ENCODE results near the gene IL25. TPM values are rescaled to one million over a fixed set of nuclear protein-coding genes. Genes with fewer than 3 reads are reported as not detected.

The IL25 gene
- polyA plus RNA-seq (2013, experiment 1 of 2), result not detected
- polyA plus RNA-seq (2013, experiment 2 of 2), result not detected

DNA sequence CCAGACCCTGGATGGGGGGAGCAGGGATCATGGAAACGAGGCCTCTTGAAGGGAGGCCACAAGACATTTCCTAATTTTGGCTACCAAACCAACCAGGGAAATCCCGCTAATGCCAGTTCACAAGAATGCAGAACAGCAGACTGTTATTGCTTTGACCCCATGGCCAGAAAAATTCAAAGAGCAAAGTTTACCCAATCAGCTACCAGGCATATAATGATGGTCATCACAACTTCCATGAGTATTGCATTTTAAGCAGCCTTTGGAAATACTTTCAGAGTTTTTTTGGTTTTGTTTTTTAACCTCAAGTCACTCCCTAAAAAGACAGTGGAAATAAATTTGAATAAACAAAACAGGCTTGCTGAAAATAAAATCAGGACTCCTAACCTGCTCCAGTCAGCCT, at the start of gene IL25:
TSS of gene IL25 (plus strand) at position 301 of the 400 bp plus-strand sequence.
- H2AFZ ChIP-seq (ENCODE audit: low read length), result no peak within 1 kb of the TSS
- no peaks in the 10 kb centered on the region for H3K9me3 ChIP-seq (replicated peaks in 1 of 2; ENCODE audit: control insufficient read depth in 2 of 2, insufficient read depth in 1 of 2, low read depth in 1 of 2, low read length in 2 of 2)
- no peak within 1 kb of the TSS for H3K27ac ChIP-seq (replicated peaks; ENCODE audit: low read length)
- peak within 1 kb of the TSS; percentile 26 for H2BK12ac ChIP-seq (ENCODE audit: low read length)
- no peaks in the 10 kb centered on the region for H3K79me1 ChIP-seq (ENCODE audit: low read depth, low read length)
- H3K23ac ChIP-seq (ENCODE audit: low read depth, low read length, poor library complexity), result no peak within 1 kb of the TSS
- peaks cover 0 to 10% of the 10 kb centered on the region in 2 donors for H3K4me1 ChIP-seq (ENCODE audit: control insufficient read depth in 2 of 2, insufficient read depth in 1 of 2, low read depth in 1 of 2, low read length in 2 of 2)
- H3K4me3 ChIP-seq (ENCODE audit: low read length in 2 of 2), result no peak within 1 kb of the TSS
- WGBS, 2 donors (ENCODE audit: extremely low coverage in 2 of 2, insufficient read length in 2 of 2, insufficient replicate concordance in 1 of 2), result no CpG with 5 or more reads among the region's 2 CpGs
- peak within 1 kb of the TSS; percentile 23 for H3K14ac ChIP-seq (ENCODE audit: low read length)
- no peak for DNase-seq (ENCODE audit: low spot score)
- no peak within 1 kb of the TSS for H4K8ac ChIP-seq (ENCODE audit: low read depth, low read length)
- peaks cover 0 to 74% (median 2%) of the 10 kb centered on the region in 3 experiments for H3K27me3 ChIP-seq (ENCODE audit: control insufficient read depth in 3 of 3, insufficient read depth in 3 of 3, low read depth in 1 of 3, low read length in 3 of 3)
- H3K36me3 ChIP-seq (replicated peaks in 1 of 2; ENCODE audit: control insufficient read depth in 2 of 2, insufficient read depth in 2 of 2, low read length in 2 of 2), result no peaks in the 10 kb centered on the region
- no peak within 1 kb of the TSS for H2AK5ac ChIP-seq (ENCODE audit: low read depth, low read length)
- peak within 1 kb of the TSS; percentile 36 for H3K9ac ChIP-seq (ENCODE audit: low read depth, low read length, poor library complexity)
- peak within 1 kb of the TSS; percentile 32 for H2BK15ac ChIP-seq (ENCODE audit: low read length)
- no peak within 1 kb of the TSS for H2BK120ac ChIP-seq (ENCODE audit: low read depth, low read length)
- no peak within 1 kb of the TSS for H3K18ac ChIP-seq (ENCODE audit: low read length)
- no peak within 1 kb of the TSS for H4K91ac ChIP-seq (ENCODE audit: low read depth, low read length, poor library complexity)
- H2BK5ac ChIP-seq (ENCODE audit: low read length), result no peak within 1 kb of the TSS
- H3K4ac ChIP-seq (ENCODE audit: low read length), result no peak within 1 kb of the TSS
- H3K4me2 ChIP-seq (ENCODE audit: insufficient read depth, low read length, poor library complexity, severe bottlenecking), result no peak within 1 kb of the TSS

DNA sequence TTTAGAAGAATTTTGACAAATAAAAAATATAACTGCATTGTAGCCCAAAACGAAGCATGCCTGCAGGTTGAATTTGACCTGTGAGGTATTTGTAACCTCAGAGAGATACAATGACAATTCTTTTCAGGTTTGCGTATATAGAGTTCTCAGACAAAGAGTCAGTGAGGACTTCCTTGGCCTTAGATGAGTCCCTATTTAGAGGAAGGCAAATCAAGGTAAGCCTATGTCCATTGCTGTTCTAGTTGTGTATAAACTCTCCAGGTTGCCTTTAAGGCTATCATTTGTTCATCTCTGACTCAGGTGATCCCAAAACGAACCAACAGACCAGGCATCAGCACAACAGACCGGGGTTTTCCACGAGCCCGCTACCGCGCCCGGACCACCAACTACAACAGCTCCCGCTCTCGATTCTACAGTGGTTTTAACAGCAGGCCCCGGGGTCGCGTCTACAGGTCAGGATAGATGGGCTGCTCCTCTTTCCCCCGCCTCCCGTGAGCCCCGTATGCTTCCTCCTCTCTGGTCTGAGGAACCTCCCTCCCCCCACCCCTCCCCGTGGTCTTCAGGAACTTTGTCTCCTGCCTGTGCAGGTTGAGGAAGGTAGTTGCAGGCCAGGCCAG, 48.7 kb upstream of the IL25 start:
- no peaks in the 10 kb centered on the region for H3K9me3 ChIP-seq (replicated peaks in 1 of 2; ENCODE audit: control insufficient read depth in 2 of 2, insufficient read depth in 1 of 2, low read depth in 1 of 2, low read length in 2 of 2)
- no peak overlapping the region for H4K8ac ChIP-seq (ENCODE audit: low read depth, low read length)
- H2BK12ac ChIP-seq (ENCODE audit: low read length), result no peak overlapping the region
- H3K79me1 ChIP-seq (ENCODE audit: low read depth, low read length), result peaks cover 7% of the 10 kb centered on the region
- no peak overlapping the region for H2AFZ ChIP-seq (ENCODE audit: low read length)
- no peak overlapping the region for H3K23ac ChIP-seq (ENCODE audit: low read depth, low read length, poor library complexity)
- no peak for DNase-seq (ENCODE audit: low spot score)
- no peak overlapping the region for H4K91ac ChIP-seq (ENCODE audit: low read depth, low read length, poor library complexity)
- H3K27ac ChIP-seq (replicated peaks; ENCODE audit: low read length), result no peak overlapping the region
- no peak overlapping the region for H3K4me3 ChIP-seq (ENCODE audit: low read length in 2 of 2)
- H3K36me3 ChIP-seq (replicated peaks in 1 of 2; ENCODE audit: control insufficient read depth in 2 of 2, insufficient read depth in 2 of 2, low read length in 2 of 2), result peaks cover 25 to 53% of the 10 kb centered on the region in 2 donors
- H3K4ac ChIP-seq (ENCODE audit: low read length), result no peak overlapping the region
- H3K18ac ChIP-seq (ENCODE audit: low read length), result no peak overlapping the region
- no peak overlapping the region for H3K9ac ChIP-seq (ENCODE audit: low read depth, low read length, poor library complexity)
- H3K14ac ChIP-seq (ENCODE audit: low read length), result no peak overlapping the region
- H2BK15ac ChIP-seq (ENCODE audit: low read length), result no peak overlapping the region
- no peak overlapping the region for H2BK5ac ChIP-seq (ENCODE audit: low read length)
- peaks cover 11 to 14% of the 10 kb centered on the region in 2 donors for H3K4me1 ChIP-seq (ENCODE audit: control insufficient read depth in 2 of 2, insufficient read depth in 1 of 2, low read depth in 1 of 2, low read length in 2 of 2)
- no peak overlapping the region for H2AK5ac ChIP-seq (ENCODE audit: low read depth, low read length)
- no peak overlapping the region for H2BK120ac ChIP-seq (ENCODE audit: low read depth, low read length)
- no peaks in the 10 kb centered on the region for H3K27me3 ChIP-seq (ENCODE audit: control insufficient read depth in 3 of 3, insufficient read depth in 3 of 3, low read depth in 1 of 3, low read length in 3 of 3)
- no peak overlapping the region for H3K4me2 ChIP-seq (ENCODE audit: insufficient read depth, low read length, poor library complexity, severe bottlenecking)
- no CpG with 5 or more reads among the region's 18 CpGs for WGBS, 2 donors (ENCODE audit: extremely low coverage in 2 of 2, insufficient read length in 2 of 2, insufficient replicate concordance in 1 of 2)

DNA sequence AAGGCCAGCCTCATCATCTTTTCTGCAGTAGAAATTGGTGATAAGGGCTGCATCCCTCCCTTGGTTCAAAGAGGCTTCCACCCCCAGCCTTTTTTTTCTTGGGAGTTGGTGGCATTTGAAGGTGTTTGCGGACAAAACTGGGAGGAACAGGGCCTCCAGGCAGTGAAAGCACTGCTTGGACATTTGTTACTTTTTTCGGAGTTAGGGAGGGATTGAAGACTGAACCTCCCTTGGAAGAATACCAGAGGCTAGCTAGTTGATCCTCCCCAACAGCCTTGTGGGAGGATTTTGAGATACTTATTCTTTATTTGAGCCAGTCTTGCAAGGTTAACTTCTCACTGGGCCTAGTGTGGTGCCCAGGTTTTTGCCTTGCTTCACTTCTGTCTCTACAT, 48.2 kb upstream of the IL25 start:
- H3K4me2 ChIP-seq (ENCODE audit: insufficient read depth, low read length, poor library complexity, severe bottlenecking), result no peak overlapping the region
- H3K27me3 ChIP-seq (ENCODE audit: control insufficient read depth in 3 of 3, insufficient read depth in 3 of 3, low read depth in 1 of 3, low read length in 3 of 3), result no peaks in the 10 kb centered on the region
- no peak overlapping the region for H3K4ac ChIP-seq (ENCODE audit: low read length)
- H3K14ac ChIP-seq (ENCODE audit: low read length), result no peak overlapping the region
- no peak overlapping the region for H4K8ac ChIP-seq (ENCODE audit: low read depth, low read length)
- DNase-seq (ENCODE audit: low spot score), result no peak
- no peak overlapping the region for H2BK15ac ChIP-seq (ENCODE audit: low read length)
- H3K36me3 ChIP-seq (replicated peaks in 1 of 2; ENCODE audit: control insufficient read depth in 2 of 2, insufficient read depth in 2 of 2, low read length in 2 of 2), result peaks cover 25 to 49% of the 10 kb centered on the region in 2 donors
- H3K9me3 ChIP-seq (replicated peaks in 1 of 2; ENCODE audit: control insufficient read depth in 2 of 2, insufficient read depth in 1 of 2, low read depth in 1 of 2, low read length in 2 of 2), result no peaks in the 10 kb centered on the region
- peaks cover 7% of the 10 kb centered on the region for H3K79me1 ChIP-seq (ENCODE audit: low read depth, low read length)
- H2AK5ac ChIP-seq (ENCODE audit: low read depth, low read length), result no peak overlapping the region
- no peak overlapping the region for H3K4me3 ChIP-seq (ENCODE audit: low read length in 2 of 2)
- no peak overlapping the region for H2BK5ac ChIP-seq (ENCODE audit: low read length)
- H4K91ac ChIP-seq (ENCODE audit: low read depth, low read length, poor library complexity), result no peak overlapping the region
- no peak overlapping the region for H2BK120ac ChIP-seq (ENCODE audit: low read depth, low read length)
- H2AFZ ChIP-seq (ENCODE audit: low read length), result no peak overlapping the region
- H3K23ac ChIP-seq (ENCODE audit: low read depth, low read length, poor library complexity), result no peak overlapping the region
- no peak overlapping the region for H3K9ac ChIP-seq (ENCODE audit: low read depth, low read length, poor library complexity)
- no peak overlapping the region for H3K18ac ChIP-seq (ENCODE audit: low read length)
- WGBS, 2 donors (ENCODE audit: extremely low coverage in 2 of 2, insufficient read length in 2 of 2, insufficient replicate concordance in 1 of 2), result no CpG with 5 or more reads among the region's 2 CpGs
- no peak overlapping the region for H3K27ac ChIP-seq (replicated peaks; ENCODE audit: low read length)
- H2BK12ac ChIP-seq (ENCODE audit: low read length), result no peak overlapping the region
- H3K4me1 ChIP-seq (ENCODE audit: control insufficient read depth in 2 of 2, insufficient read depth in 1 of 2, low read depth in 1 of 2, low read length in 2 of 2), result peaks cover 11 to 14% of the 10 kb centered on the region in 2 donors

DNA sequence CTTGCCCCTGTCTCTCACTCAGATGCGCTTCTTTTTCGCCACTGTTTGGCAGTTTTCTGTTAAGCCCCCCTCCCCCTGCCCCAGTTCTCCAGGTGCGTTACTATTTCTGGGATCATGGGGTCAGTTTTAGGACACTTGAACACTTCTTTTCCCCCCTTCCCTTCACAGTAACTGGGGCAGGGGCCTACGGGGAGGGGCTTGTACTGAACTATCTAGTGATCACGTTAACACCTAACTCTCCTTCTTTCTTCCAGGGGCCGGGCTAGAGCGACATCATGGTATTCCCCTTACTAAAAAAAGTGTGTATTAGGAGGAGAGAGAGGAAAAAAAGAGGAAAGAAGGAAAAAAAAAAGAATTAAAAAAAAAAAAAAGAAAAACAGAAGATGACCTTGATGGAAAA, 47.6 kb upstream of the IL25 start:
- Histone ChIP-seq H2AFZ (ENCODE audit: low read length) (no peak overlapping the region), H3K9ac (ENCODE audit: low read depth, low read length, poor library complexity) (no peak overlapping the region), H3K14ac (ENCODE audit: low read length) (no peak overlapping the region), H2BK5ac (ENCODE audit: low read length) (no peak overlapping the region), H3K23ac (ENCODE audit: low read depth, low read length, poor library complexity) (no peak overlapping the region), H3K18ac (ENCODE audit: low read length) (no peak overlapping the region), H2AK5ac (ENCODE audit: low read depth, low read length) (no peak overlapping the region), H2BK120ac (ENCODE audit: low read depth, low read length) (no peak overlapping the region), H3K4me3 (ENCODE audit: low read length in 2 of 2) (no peak overlapping the region), H3K27ac (replicated peaks; ENCODE audit: low read length) (no peak overlapping the region), H4K8ac (ENCODE audit: low read depth, low read length) (no peak overlapping the region), H3K27me3 (ENCODE audit: control insufficient read depth in 3 of 3, insufficient read depth in 3 of 3, low read depth in 1 of 3, low read length in 3 of 3) (no peaks in the 10 kb centered on the region), H3K9me3 (replicated peaks in 1 of 2; ENCODE audit: control insufficient read depth in 2 of 2, insufficient read depth in 1 of 2, low read depth in 1 of 2, low read length in 2 of 2) (no peaks in the 10 kb centered on the region), H3K79me1 (ENCODE audit: low read depth, low read length) (peaks cover 7% of the 10 kb centered on the region), H2BK15ac (ENCODE audit: low read length) (no peak overlapping the region), H2BK12ac (ENCODE audit: low read length) (no peak overlapping the region), H3K4me1 (ENCODE audit: control insufficient read depth in 2 of 2, insufficient read depth in 1 of 2, low read depth in 1 of 2, low read length in 2 of 2) (peaks cover 11 to 12% of the 10 kb centered on the region in 2 donors), H3K36me3 (replicated peaks in 1 of 2; ENCODE audit: control insufficient read depth in 2 of 2, insufficient read depth in 2 of 2, low read length in 2 of 2) (peaks cover 25 to 43% of the 10 kb centered on the region in 2 donors), H3K4ac (ENCODE audit: low read length) (no peak overlapping the region), H3K4me2 (ENCODE audit: insufficient read depth, low read length, poor library complexity, severe bottlenecking) (no peak overlapping the region), H4K91ac (ENCODE audit: low read depth, low read length, poor library complexity) (no peak overlapping the region)
- WGBS, 2 donors (ENCODE audit: extremely low coverage in 2 of 2, insufficient read length in 2 of 2, insufficient replicate concordance in 1 of 2), result no CpG with 5 or more reads among the region's 7 CpGs
- DNase-seq (ENCODE audit: low spot score), result no peak
